H1 (cell line): Measurements from ENCODE around the gene MAP4. TPM values are rescaled to one million over a fixed set of nuclear protein-coding genes. Genes with fewer than 3 reads are reported as not detected.

Experiments
- CTCF ChIA-PET: fragments of 300-600 bp; sonication (Branson Sonifier 250); formaldehyde crosslinking; loops from one replicate; lab custom pipeline; 2021; ENCODE audit not compliant: partially characterized antibody; lab: Charles Lee
- POLR2A ChIA-PET: fragments of 300-600 bp; sonication (Branson Sonifier 250); formaldehyde crosslinking; loops from one replicate; lab custom pipeline; 2021; ENCODE audit warnings: inconsistent platforms; ENCODE audit not compliant: partially characterized antibody; lab: Charles Lee
- DNase-seq, 2 experiments: peaks; one replicate each; pipeline versions ENCODE4 v3.0.0 to v3.0.0-alpha.2; 2010 to 2022; ENCODE audit warnings: low spot score in 2 of 2, low read depth in 1 of 2, mixed read lengths in 1 of 2
- FAIRE-seq: peaks from 2 replicates; lab custom pipeline; 2011; peaks lifted over from hg19 to GRCh38; lab: Jason Lieb, UNC
- H2AFZ ChIP-seq: 2 replicates; pipeline ENCODE4 v1.8.1; 2012; ENCODE audit warnings: low read length, inconsistent platforms
- H2AK5ac ChIP-seq: 2 replicates; pipeline ENCODE4 v1.6.1; 2013; ENCODE audit warnings: low read depth, low read length
- H2BK120ac ChIP-seq: replicated peaks from 2 replicates; pipeline ENCODE3; 2013; ENCODE audit warnings: low read depth, low read length, inconsistent platforms
- H2BK12ac ChIP-seq: 2 replicates; pipeline ENCODE4 v1.6.1; 2013; ENCODE audit warnings: low read depth, low read length
- H2BK15ac ChIP-seq: 2 replicates; pipeline ENCODE4 v1.6.1; 2013; ENCODE audit warnings: low read length
- H2BK20ac ChIP-seq: 2 replicates; pipeline ENCODE4 v1.6.1; 2013; ENCODE audit warnings: low read length
- H2BK5ac ChIP-seq: 2 replicates; pipeline ENCODE4 v1.6.1; 2013; ENCODE audit warnings: low read depth, low read length
- H3K14ac ChIP-seq: 2 replicates; pipeline ENCODE4 v1.6.1; 2013; ENCODE audit warnings: inconsistent platforms; ENCODE audit not compliant: insufficient read length
- H3K18ac ChIP-seq: 2 replicates; pipeline ENCODE4 v1.6.1; 2013; ENCODE audit warnings: low read length; ENCODE audit errors: extremely low read depth
- H3K23ac ChIP-seq: 2 replicates; pipeline ENCODE4 v1.6.1; 2013; ENCODE audit warnings: inconsistent platforms; ENCODE audit not compliant: insufficient read length
- H3K23me2 ChIP-seq: 2 replicates; pipeline ENCODE4 v1.6.1; 2013; ENCODE audit warnings: low read depth, low read length
- H3K27ac ChIP-seq: 2 replicates; pipeline ENCODE4 v1.6.1; 2011; ENCODE audit warnings: low read depth, low read length, inconsistent platforms
- H3K27me3 ChIP-seq, 4 experiments: replicated peaks in 1 of 4; 1 replicate in 1 of 4; 2 replicates in 3 of 4; pipeline versions ENCODE4 v1.6.1 to v1.8.1; 2011 to 2013; ENCODE audit warnings: low read length in 3 of 4, mild to moderate bottlenecking in 3 of 4, inconsistent platforms in 2 of 4, mixed read lengths in 2 of 4, moderate library complexity in 1 of 4; ENCODE audit not compliant: control insufficient read depth in 3 of 4, insufficient read depth in 3 of 4; ENCODE audit errors: extremely low read depth in 1 of 4
- H3K36me3 ChIP-seq, 4 experiments: 2 replicates each; pipeline versions ENCODE4 v1.6.1 to v1.8.1; 2011 to 2013; ENCODE audit warnings: mild to moderate bottlenecking in 4 of 4, low read length in 3 of 4, moderate library complexity in 2 of 4, control low read depth in 1 of 4, inconsistent platforms in 1 of 4; ENCODE audit not compliant: insufficient read depth in 4 of 4, control insufficient read depth in 2 of 4
- H3K4ac ChIP-seq: replicated peaks from 2 replicates; pipeline ENCODE3; 2013; ENCODE audit warnings: low read length, low read depth, mixed read lengths, inconsistent platforms; ENCODE audit not compliant: insufficient read length
- H3K4me1 ChIP-seq, 4 experiments: replicated peaks in 1 of 4; 1 replicate in 1 of 4; 2 replicates in 3 of 4; pipeline versions ENCODE4 v1.6.1 to v1.8.1; 2011 to 2013; ENCODE audit warnings: low read length in 3 of 4, inconsistent platforms in 2 of 4, mixed read lengths in 1 of 4; ENCODE audit not compliant: insufficient read depth in 4 of 4, control insufficient read depth in 3 of 4
- H3K4me2 ChIP-seq, 2 experiments: 2 replicates each; pipeline versions ENCODE4 v1.6.1 to v1.8.1; 2011 to 2013; ENCODE audit warnings: low read depth in 2 of 2, low read length in 2 of 2, control low read depth in 1 of 2, inconsistent platforms in 1 of 2, mild to moderate bottlenecking in 1 of 2; ENCODE audit not compliant: insufficient read depth in 1 of 2
- H3K4me3 ChIP-seq, 4 experiments: fragments of 200-600, 300-600 bp in 1 of 4; sonication (generic), shearing (Covaris generic), sonication (Bioruptor Twin) in 1 of 4; 2 replicates each; pipeline versions ENCODE4 v1.5.1 to v1.8.1; 2011 to 2016; ENCODE audit warnings: low read length in 4 of 4, low read depth in 3 of 4, control low read depth in 2 of 4, inconsistent platforms in 2 of 4, mild to moderate bottlenecking in 2 of 4, mixed read lengths in 1 of 4, moderate library complexity in 1 of 4; ENCODE audit not compliant: insufficient read depth in 2 of 4; ENCODE audit errors: extremely low read depth in 1 of 4
- H3K56ac ChIP-seq: replicated peaks from 2 replicates; pipeline ENCODE3; 2013; ENCODE audit warnings: low read depth, mild to moderate bottlenecking, mixed read lengths, low read length, inconsistent platforms; ENCODE audit not compliant: insufficient read length
- H3K79me1 ChIP-seq: 2 replicates; pipeline ENCODE4 v1.6.1; 2013; ENCODE audit warnings: low read depth, low read length, control low read depth
- H3K79me2 ChIP-seq, 2 experiments: 2 replicates each; pipeline versions ENCODE4 v1.6.1 to v1.8.1; 2012 to 2013; ENCODE audit warnings: low read length in 2 of 2, mild to moderate bottlenecking in 2 of 2, inconsistent platforms in 1 of 2; ENCODE audit not compliant: insufficient read depth in 2 of 2, control insufficient read depth in 1 of 2
- H3K9ac ChIP-seq, 4 experiments: replicated peaks in 1 of 4; 1 replicate in 1 of 4; 2 replicates in 3 of 4; pipeline versions ENCODE4 v1.6.1 to v1.8.1; 2011 to 2013; ENCODE audit warnings: low read depth in 3 of 4, low read length in 3 of 4, control low read depth in 2 of 4, mild to moderate bottlenecking in 2 of 4, moderate library complexity in 2 of 4, inconsistent platforms in 1 of 4; ENCODE audit errors: extremely low read depth in 1 of 4
- H3K9me3 ChIP-seq, 2 experiments: 2 replicates each; pipeline versions ENCODE4 v1.6.1 to v1.8.1; 2012 to 2013; ENCODE audit warnings: mild to moderate bottlenecking in 2 of 2, moderate library complexity in 2 of 2, control low read depth in 1 of 2, inconsistent platforms in 1 of 2, low read depth in 1 of 2, low read length in 1 of 2, mixed read lengths in 1 of 2; ENCODE audit not compliant: insufficient read depth in 2 of 2
- H4K20me1 ChIP-seq, 2 experiments: replicated peaks in 1 of 2; 2 replicates each; pipeline versions ENCODE3 to v1.8.1; 2011 to 2013; ENCODE audit warnings: inconsistent platforms in 2 of 2, low read length in 2 of 2, mild to moderate bottlenecking in 1 of 2; ENCODE audit not compliant: insufficient read depth in 2 of 2, control insufficient read depth in 1 of 2
- H4K5ac ChIP-seq: 2 replicates; pipeline ENCODE4 v1.6.1; 2013; ENCODE audit warnings: low read length, low read depth, mixed read lengths, inconsistent platforms; ENCODE audit not compliant: insufficient read length
- H4K8ac ChIP-seq: 2 replicates; pipeline ENCODE4 v1.8.0; 2013; ENCODE audit warnings: mild to moderate bottlenecking, moderate library complexity, low read length, inconsistent platforms; ENCODE audit not compliant: insufficient read depth; ENCODE audit errors: extremely low read depth
- H4K91ac ChIP-seq: replicated peaks from 2 replicates; pipeline ENCODE3; 2013; ENCODE audit warnings: low read length, mixed read lengths, inconsistent platforms; ENCODE audit not compliant: insufficient read length
- BCL11A ChIP-seq, 2 experiments: IDR thresholded peaks; one replicate each; pipeline ENCODE4 v1.6.1; 2011; ENCODE audit warnings: low read depth in 2 of 2, low read length in 2 of 2, mild to moderate bottlenecking in 2 of 2
- CHD1 ChIP-seq: IDR thresholded peaks from 2 replicates; pipeline ENCODE4 v1.6.1; 2012; ENCODE audit warnings: low read depth, low read length, improper control_type of control experiment
- EZH2 ChIP-seq: fragments of 200-600 bp; sonication (generic); IDR thresholded peaks from 2 replicates; pipeline ENCODE4 v1.7.1; 2012; ENCODE audit warnings: low read depth, mild to moderate bottlenecking, moderate library complexity, low read length, inconsistent platforms; ENCODE audit not compliant: severe bottlenecking
- NANOG ChIP-seq: IDR thresholded peaks from 2 replicates; pipeline ENCODE4 v1.6.1; 2011; ENCODE audit warnings: low read length, low read depth, mild to moderate bottlenecking, inconsistent platforms; ENCODE audit not compliant: insufficient read depth, poor library complexity, severe bottlenecking
- PHF8 ChIP-seq: fragments of 200-600 bp; sonication (generic); conservative IDR thresholded peaks from 2 replicates; pipeline ENCODE4 v1.7.1; 2012; ENCODE audit warnings: low read depth, mild to moderate bottlenecking, inconsistent platforms, low read length, moderate library complexity
- TAF7 ChIP-seq: optimal IDR thresholded peaks from 2 replicates; pipeline ENCODE3; 2011; ENCODE audit warnings: low read depth, mild to moderate bottlenecking, inconsistent platforms, low read length, moderate library complexity, borderline replicate concordance
- WGBS, 2 experiments: shearing (Covaris generic) in 1 of 2; methylation state at CpG; one replicate each; pipeline versions ENCODE4 v1.1.6 to v1.1.7; 2013 to 2015; ENCODE audit warnings: low lambda C conversion rate in 2 of 2, mixed read lengths in 2 of 2, inconsistent platforms in 1 of 2, low coverage in 1 of 2, missing lambda C conversion rate in 1 of 2; ENCODE audit not compliant: insufficient replicate concordance in 2 of 2, insufficient coverage in 1 of 2, insufficient read length in 1 of 2; ENCODE audit errors: extremely low coverage in 1 of 2, missing lambda C conversion rate in 1 of 2; 5-methylcytosine and 5-hydroxymethylcytosine counted together
- polyA plus RNA-seq, 7 experiments: library from polyadenylated mRNA; depleted of rRNA in 3 of 7; stranded (reverse) in 5 of 7; unstranded in 2 of 7; fragments of >200 nt in 5 of 7; fragments of 200-250 nt in 2 of 7; gene quantifications; 1 replicate in 5 of 7; 2 replicates in 1 of 7; 4 replicates in 1 of 7; pipeline versions ENCODE4 v1.2.1 to v1.2.3, GENCODE V29; 2011 to 2013; ENCODE audit warnings: missing spikeins in 2 of 7, mixed read lengths in 2 of 7
- total RNA-seq: library from RNA; stranded (reverse); fragmentation: NEBNext Ultra II Directional; extraction: Animal tissue kit (Norgen Biotek cat#: 25700); gene quantifications from 2 replicates; pipeline ENCODE4 v1.2.1, GENCODE V29; 2021

MAP4 gene
- total and polyA plus RNA-seq, 2 of the 8 experiments (the other 6 are each of a cell fraction or from before 2014, with no cell fraction given): 67.0 to 179 TPM

DNA sequence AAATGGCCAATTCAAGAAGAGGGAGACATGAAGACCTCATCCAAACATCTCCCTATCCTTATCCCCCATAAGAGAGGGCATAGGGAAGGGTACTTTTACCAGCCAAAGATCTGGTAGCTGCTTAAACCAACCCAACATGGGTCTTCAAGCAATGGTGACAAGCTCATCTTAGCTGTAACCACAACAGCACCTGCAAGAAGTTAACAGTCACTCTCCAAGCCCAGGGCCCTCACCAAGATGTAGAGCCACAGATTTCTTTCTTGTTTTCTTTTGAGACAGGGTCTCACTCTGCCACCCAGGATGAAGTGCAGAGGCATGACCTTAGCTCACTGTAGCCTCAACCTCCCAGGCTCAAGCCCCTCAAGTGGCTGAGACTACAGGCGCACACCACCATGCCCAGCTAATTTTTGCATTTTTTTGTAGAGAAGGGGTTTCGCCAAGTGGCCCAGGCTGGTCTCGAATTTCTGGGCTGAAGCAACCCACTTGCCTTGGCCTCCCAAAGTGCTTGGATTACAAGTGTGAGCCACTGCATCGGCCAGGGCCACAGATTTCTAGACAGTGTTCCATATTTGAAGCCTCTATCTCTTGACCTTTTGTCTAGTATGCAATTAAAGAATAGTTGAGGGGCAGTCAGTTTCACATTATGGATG is 156.1 kb downstream of the MAP4 start:
- 98% methylated on average over 4 of the region's 4 CpGs; no CpG with 5 or more reads in 1 of the 2 experiments for WGBS, 2 experiments
- H4K20me1 ChIP-seq: peaks cover 0 to 10% of the 10 kb centered on the region in 2 experiments
- no peak overlapping the region for H2BK15ac ChIP-seq
- H2BK12ac ChIP-seq: no peak overlapping the region
- no peaks in the 10 kb centered on the region for H3K79me1 ChIP-seq
- no peak overlapping the region for H3K4me3 ChIP-seq
- no peak overlapping the region for H2BK20ac ChIP-seq
- no peak overlapping the region for H3K18ac ChIP-seq
- no peak overlapping the region for H3K4ac ChIP-seq
- no peak overlapping the region for H2AK5ac ChIP-seq
- no peak overlapping the region for H2BK5ac ChIP-seq
- no peaks in the 10 kb centered on the region for H3K27me3 ChIP-seq
- no peak overlapping the region for H4K91ac ChIP-seq
- no peak for DNase-seq
- H3K4me2 ChIP-seq: no peak overlapping the region
- no peak overlapping the region for H2BK120ac ChIP-seq
- no peak overlapping the region for H4K5ac ChIP-seq
- no peak for TF ChIP-seq NANOG
- TF ChIP-seq CHD1: no peak
- TF ChIP-seq EZH2: no peak
- TF ChIP-seq TAF7: no peak
- TF ChIP-seq BCL11A (IDR thresholded peaks at IDR 0.05; ENCODE audit: low read depth in 2 of 2, low read length in 2 of 2): no peak
- no peak for TF ChIP-seq PHF8
- POLR2A ChIA-PET: interaction anchor here (1.1 to 1.7 kb wide), 4 partner anchors 10 to 129 kb away, joined by 3 to 4 read pairs (median 4); no protein-coding TSS in a partner anchor
- no peak overlapping the region for H3K14ac ChIP-seq
- H4K8ac ChIP-seq: no peak overlapping the region
- FAIRE-seq: no peak
- no peak overlapping the region for H3K56ac ChIP-seq
- H3K23ac ChIP-seq: no peak overlapping the region
- H3K27ac ChIP-seq: no peak overlapping the region
- H2AFZ ChIP-seq: no peak overlapping the region
- CTCF ChIA-PET: interaction anchor here (0.9 to 1.4 kb wide), 6 partner anchors 7 to 298 kb away, joined by 3 to 4 read pairs (median 4); no protein-coding TSS in a partner anchor
- no peak overlapping the region for H3K9ac ChIP-seq
- H3K9me3 ChIP-seq: no peaks in the 10 kb centered on the region
- no peaks in the 10 kb centered on the region for H3K4me1 ChIP-seq
- H3K23me2 ChIP-seq: no peaks in the 10 kb centered on the region; the same call in 1 of the 2 replicates
- no peaks in the 10 kb centered on the region for H3K79me2 ChIP-seq
- peaks cover 11 to 25% (median 13%) of the 10 kb centered on the region in 4 experiments; a peak in 6 of 8 replicates for H3K36me3 ChIP-seq
